Measurements from ENCODE around the gene HAGHL. TPM values are rescaled to one million over a fixed set of nuclear protein-coding genes. Genes with fewer than 3 reads are reported as not detected.

The HAGHL gene
- total and polyA plus RNA-seq, 2 of the 8 experiments (the other 6 are each of a cell fraction or from before 2014, with no cell fraction given): 26.6 to 26.9 TPM

DNA sequence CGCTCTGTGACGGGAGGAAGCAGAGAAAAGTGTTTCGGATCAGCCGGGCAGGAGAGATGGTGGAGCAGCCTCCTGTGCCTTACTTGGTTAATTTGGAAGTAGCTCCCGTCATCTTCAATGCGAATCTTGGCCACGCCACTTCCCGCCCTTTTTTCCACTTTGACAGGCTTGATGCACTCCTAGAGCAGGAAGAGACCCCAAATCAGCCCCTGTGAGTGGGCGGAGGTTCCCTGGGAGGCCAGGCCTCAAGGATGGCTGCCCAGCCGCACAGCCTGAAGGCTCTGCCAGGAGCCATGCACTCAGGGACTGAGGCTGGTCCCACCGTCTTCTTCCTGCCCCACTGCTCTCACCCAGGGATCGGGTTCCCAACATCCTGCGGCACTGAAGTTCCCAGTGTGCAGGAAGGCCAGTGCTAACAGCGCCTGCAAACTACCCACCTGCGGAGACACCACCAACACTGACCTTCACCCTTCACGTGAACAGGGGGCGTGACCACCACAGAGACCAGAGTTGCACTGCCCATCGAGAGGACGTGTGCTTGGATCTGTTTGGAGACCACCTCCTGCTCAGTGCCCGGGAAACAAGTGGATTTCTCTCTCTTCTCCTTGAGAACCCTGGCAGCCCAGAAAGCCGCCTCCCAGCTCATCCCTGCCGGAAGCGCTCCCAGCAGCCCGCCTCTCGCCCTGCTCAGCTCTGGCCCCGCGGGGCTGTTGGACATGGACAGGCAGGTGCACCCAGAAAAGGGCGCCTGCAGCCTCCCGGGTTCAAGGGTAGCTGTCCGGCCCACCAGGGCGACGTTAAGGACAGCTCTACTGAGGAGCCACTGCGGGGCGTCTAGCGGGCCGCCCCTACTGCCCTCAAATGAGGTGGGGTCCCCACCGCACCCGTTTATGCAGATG is 12.9 kb downstream of the HAGHL start:
- peaks cover 2% of the 10 kb centered on the region in 2 experiments for H4K20me1 ChIP-seq (replicated peaks in 1 of 2; ENCODE audit: control insufficient read depth in 1 of 2, insufficient read depth in 2 of 2, low read length in 2 of 2)
- H3K36me3 ChIP-seq (ENCODE audit: control insufficient read depth in 2 of 4, insufficient read depth in 4 of 4, low read length in 3 of 4): peaks cover 0 to 3% (median 0%) of the 10 kb centered on the region in 4 experiments; a peak in 1 of 8 replicates
- FAIRE-seq: no peak
- no peak overlapping the region for H3K23ac ChIP-seq (ENCODE audit: insufficient read length)
- no peak overlapping the region for H2BK15ac ChIP-seq (ENCODE audit: low read length)
- no peak for DNase-seq (ENCODE audit: low read depth in 1 of 2, low spot score in 2 of 2)
- H2BK12ac ChIP-seq (ENCODE audit: low read depth, low read length): 0 out of 2 replicates have a peak overlapping the region, but pooled peaks have one; percentile 3
- H2BK120ac ChIP-seq (replicated peaks; ENCODE audit: low read depth, low read length): no peak overlapping the region
- 61% methylated on average over 33 of the region's 38 CpGs; no CpG with 5 or more reads in 1 of the 2 experiments for WGBS, 2 experiments (ENCODE audit: extremely low coverage in 1 of 2, insufficient coverage in 1 of 2, insufficient read length in 1 of 2, insufficient replicate concordance in 2 of 2, low coverage in 1 of 2, low lambda C conversion rate in 2 of 2, missing lambda C conversion rate in 1 of 2)
- no peak overlapping the region for H4K5ac ChIP-seq (ENCODE audit: insufficient read length, low read depth, low read length)
- H4K91ac ChIP-seq (replicated peaks; ENCODE audit: insufficient read length, low read length): no peak overlapping the region
- peak overlapping the region in 2 of 4 experiments; percentile 17 to 81; a peak in 2 of 7 replicates for H3K9ac ChIP-seq (replicated peaks in 1 of 4; ENCODE audit: extremely low read depth in 1 of 4, low read depth in 3 of 4, low read length in 3 of 4)
- peak overlapping the region; percentile 62 to 90 (median 81) for H3K4me3 ChIP-seq (ENCODE audit: extremely low read depth in 1 of 4, insufficient read depth in 2 of 4, low read depth in 3 of 4, low read length in 4 of 4)
- no peak overlapping the region for H2AK5ac ChIP-seq (ENCODE audit: low read depth, low read length)
- no peak overlapping the region for H3K4ac ChIP-seq (replicated peaks; ENCODE audit: insufficient read length, low read depth, low read length)
- no peaks in the 10 kb centered on the region for H3K79me2 ChIP-seq (ENCODE audit: control insufficient read depth in 1 of 2, insufficient read depth in 2 of 2, low read length in 2 of 2)
- H3K27me3 ChIP-seq (replicated peaks in 1 of 4; ENCODE audit: control insufficient read depth in 3 of 4, extremely low read depth in 1 of 4, insufficient read depth in 3 of 4, low read length in 3 of 4): no peaks in the 10 kb centered on the region
- no peaks in the 10 kb centered on the region for H3K79me1 ChIP-seq (ENCODE audit: low read depth, low read length)
- no peak overlapping the region for H2BK5ac ChIP-seq (ENCODE audit: low read depth, low read length)
- CTCF ChIA-PET (ENCODE audit: partially characterized antibody): interaction anchor here (0.9 to 35.8 kb wide), 8 partner anchors 10 to 67 kb away, joined by 3 to 977 read pairs (median 9); partner anchors contain the start of genes ANTKMT, CCDC78, CHTF18 and FBXL16
- no peak overlapping the region for H2BK20ac ChIP-seq (ENCODE audit: low read length)
- peaks cover 0 to 9% (median 4%) of the 10 kb centered on the region in 4 experiments; a peak in 5 of 7 replicates for H3K4me1 ChIP-seq (replicated peaks in 1 of 4; ENCODE audit: control insufficient read depth in 3 of 4, insufficient read depth in 4 of 4, low read length in 3 of 4)
- H3K56ac ChIP-seq (replicated peaks; ENCODE audit: insufficient read length, low read depth, low read length): no peak overlapping the region
- POLR2A ChIA-PET (ENCODE audit: partially characterized antibody): interaction anchor here (0.9 to 6.3 kb wide), 16 partner anchors 9 to 61 kb away, joined by 3 to 39 read pairs (median 4); partner anchors contain the start of genes CCDC78, GNG13 and STUB1
- H2AFZ ChIP-seq (ENCODE audit: low read length): no peak overlapping the region
- H3K27ac ChIP-seq (ENCODE audit: low read depth, low read length): no peak overlapping the region
- H4K8ac ChIP-seq (ENCODE audit: extremely low read depth, insufficient read depth, low read length): peak overlapping the region; percentile 89; the same call in 1 of the 2 replicates
- H3K9me3 ChIP-seq (ENCODE audit: insufficient read depth in 2 of 2, low read depth in 1 of 2, low read length in 1 of 2): no peaks in the 10 kb centered on the region
- H3K4me2 ChIP-seq (ENCODE audit: insufficient read depth in 1 of 2, low read depth in 2 of 2, low read length in 2 of 2): peak overlapping the region; percentile 70 to 80
- H3K18ac ChIP-seq (ENCODE audit: extremely low read depth, low read length): no peak overlapping the region
- no peak overlapping the region for H3K14ac ChIP-seq (ENCODE audit: insufficient read length)
- H3K23me2 ChIP-seq (ENCODE audit: low read depth, low read length): peaks cover 7% of the 10 kb centered on the region; the same call in 1 of the 2 replicates
- TF ChIP-seq FOSL1 (IDR thresholded peaks at IDR 0.05; ENCODE audit: insufficient read depth, low read depth, low read length): no peak
- TF ChIP-seq SP2 (IDR thresholded peaks at IDR 0.05; ENCODE audit: low read length): no peak
- no peak for TF ChIP-seq YY1 (IDR thresholded peaks at IDR 0.05; ENCODE audit: low read depth, low read length)
- no peak for TF ChIP-seq KDM4A (IDR thresholded peaks at IDR 0.05; ENCODE audit: low read depth, low read length, severe bottlenecking)
- TF ChIP-seq PHF8 (conservative IDR thresholded peaks at IDR 0.05; ENCODE audit: low read depth, low read length): no peak
- TF ChIP-seq MAFK (IDR thresholded peaks at IDR 0.05; ENCODE audit: low read depth, low read length): no peak

All from H1 (cell line).